Measurements from ENCODE around the gene TRDN.

The TRDN gene

DNA sequence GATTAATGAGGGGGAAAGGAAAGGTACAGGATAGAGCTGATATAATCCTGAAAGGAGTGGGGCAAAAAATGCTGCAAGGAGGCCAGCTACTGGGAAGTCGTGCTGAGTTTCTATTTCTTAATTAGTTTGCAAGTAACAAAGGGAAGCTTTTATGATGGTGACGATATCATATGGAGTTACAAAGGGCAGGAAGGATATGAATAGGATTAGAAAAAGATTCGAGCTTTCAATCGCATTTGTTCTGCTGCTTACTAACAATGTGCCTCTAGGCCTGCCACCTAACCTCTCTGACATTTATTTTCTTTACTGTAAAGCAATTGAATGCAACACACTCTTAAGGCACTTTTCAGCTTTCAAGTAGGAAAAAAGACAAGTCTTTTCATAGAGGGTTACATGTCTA, 421.5 kb downstream of the TRDN start:
- Histone ChIP-seq H3K4me1 (ENCODE audit: insufficient read depth, low read length, severe bottlenecking) (no peaks in the 10 kb centered on the region), H3K27ac (ENCODE audit: low read depth, low read length, poor library complexity, severe bottlenecking) (no peak overlapping the region), H3K4me2 (ENCODE audit: low read length) (no peak overlapping the region), H3F3A (ENCODE audit: insufficient read depth, low read length) (no peaks in the 10 kb centered on the region), H2AFZ (ENCODE audit: low read length) (no peak overlapping the region), H3K27me3 (ENCODE audit: insufficient read depth, low read length) (no peaks in the 10 kb centered on the region), H3K79me2 (ENCODE audit: insufficient read depth, low read length) (no peaks in the 10 kb centered on the region), H3K9me2 (ENCODE audit: low read depth, low read length) (no peaks in the 10 kb centered on the region), H3K4me3 (ENCODE audit: low read depth, low read length, poor library complexity, severe bottlenecking) (no peak overlapping the region), H4K20me1 (ENCODE audit: insufficient read depth, low read length) (no peaks in the 10 kb centered on the region), H3K36me3 (ENCODE audit: insufficient read depth, low read length) (no peaks in the 10 kb centered on the region), H3K9ac (ENCODE audit: low read length) (no peak overlapping the region), H3K9me3 (ENCODE audit: low read length) (no peaks in the 10 kb centered on the region)
- no peak for TF ChIP-seq EZH2 (IDR thresholded peaks at IDR 0.05; ENCODE audit: borderline replicate concordance, low read length)
- TF ChIP-seq, protein P1, sequence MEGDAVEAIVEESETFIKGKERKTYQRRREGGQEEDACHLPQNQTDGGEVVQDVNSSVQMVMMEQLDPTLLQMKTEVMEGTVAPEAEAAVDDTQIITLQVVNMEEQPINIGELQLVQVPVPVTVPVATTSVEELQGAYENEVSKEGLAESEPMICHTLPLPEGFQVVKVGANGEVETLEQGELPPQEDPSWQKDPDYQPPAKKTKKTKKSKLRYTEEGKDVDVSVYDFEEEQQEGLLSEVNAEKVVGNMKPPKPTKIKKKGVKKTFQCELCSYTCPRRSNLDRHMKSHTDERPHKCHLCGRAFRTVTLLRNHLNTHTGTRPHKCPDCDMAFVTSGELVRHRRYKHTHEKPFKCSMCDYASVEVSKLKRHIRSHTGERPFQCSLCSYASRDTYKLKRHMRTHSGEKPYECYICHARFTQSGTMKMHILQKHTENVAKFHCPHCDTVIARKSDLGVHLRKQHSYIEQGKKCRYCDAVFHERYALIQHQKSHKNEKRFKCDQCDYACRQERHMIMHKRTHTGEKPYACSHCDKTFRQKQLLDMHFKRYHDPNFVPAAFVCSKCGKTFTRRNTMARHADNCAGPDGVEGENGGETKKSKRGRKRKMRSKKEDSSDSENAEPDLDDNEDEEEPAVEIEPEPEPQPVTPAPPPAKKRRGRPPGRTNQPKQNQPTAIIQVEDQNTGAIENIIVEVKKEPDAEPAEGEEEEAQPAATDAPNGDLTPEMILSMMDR (IDR thresholded peaks at IDR 0.05; ENCODE audit: low read length) = no peak

DNA sequence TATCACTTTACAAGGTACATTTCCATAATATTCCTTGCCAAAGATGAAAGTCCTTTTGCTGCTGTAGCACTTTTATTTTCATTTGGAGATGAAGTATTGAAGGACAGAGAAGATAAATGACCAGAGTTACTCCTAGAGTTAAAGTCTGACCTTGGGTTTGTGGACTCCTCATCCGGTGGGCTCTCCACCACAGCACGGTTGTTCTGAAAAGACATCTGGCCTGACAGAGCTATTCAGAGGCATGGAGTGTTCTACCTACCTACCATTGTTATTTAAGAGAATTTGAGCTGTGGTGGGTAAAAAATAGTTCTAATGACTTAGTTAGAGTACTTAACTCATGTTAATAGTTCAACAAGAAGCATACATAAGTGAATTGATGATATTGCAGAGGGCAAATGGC, 422.3 kb downstream of the TRDN start:
- no peak overlapping the region for H3K4me3 ChIP-seq (ENCODE audit: low read depth, low read length, poor library complexity, severe bottlenecking)
- no peak overlapping the region for H3K9ac ChIP-seq (ENCODE audit: low read length)
- H4K20me1 ChIP-seq (ENCODE audit: insufficient read depth, low read length) = no peaks in the 10 kb centered on the region
- H3K27me3 ChIP-seq (ENCODE audit: insufficient read depth, low read length) = no peaks in the 10 kb centered on the region
- H3K27ac ChIP-seq (ENCODE audit: low read depth, low read length, poor library complexity, severe bottlenecking) = no peak overlapping the region
- H3K4me2 ChIP-seq (ENCODE audit: low read length) = no peak overlapping the region
- no peak overlapping the region for H2AFZ ChIP-seq (ENCODE audit: low read length)
- no peaks in the 10 kb centered on the region for H3F3A ChIP-seq (ENCODE audit: insufficient read depth, low read length)
- TF ChIP-seq, protein P1 (IDR thresholded peaks at IDR 0.05; ENCODE audit: low read length) = no peak
- H3K9me2 ChIP-seq (ENCODE audit: low read depth, low read length) = no peaks in the 10 kb centered on the region
- H3K79me2 ChIP-seq (ENCODE audit: insufficient read depth, low read length) = no peaks in the 10 kb centered on the region
- no peaks in the 10 kb centered on the region for H3K9me3 ChIP-seq (ENCODE audit: low read length)
- H3K4me1 ChIP-seq (ENCODE audit: insufficient read depth, low read length, severe bottlenecking) = no peaks in the 10 kb centered on the region
- no peaks in the 10 kb centered on the region for H3K36me3 ChIP-seq (ENCODE audit: insufficient read depth, low read length)

DNA sequence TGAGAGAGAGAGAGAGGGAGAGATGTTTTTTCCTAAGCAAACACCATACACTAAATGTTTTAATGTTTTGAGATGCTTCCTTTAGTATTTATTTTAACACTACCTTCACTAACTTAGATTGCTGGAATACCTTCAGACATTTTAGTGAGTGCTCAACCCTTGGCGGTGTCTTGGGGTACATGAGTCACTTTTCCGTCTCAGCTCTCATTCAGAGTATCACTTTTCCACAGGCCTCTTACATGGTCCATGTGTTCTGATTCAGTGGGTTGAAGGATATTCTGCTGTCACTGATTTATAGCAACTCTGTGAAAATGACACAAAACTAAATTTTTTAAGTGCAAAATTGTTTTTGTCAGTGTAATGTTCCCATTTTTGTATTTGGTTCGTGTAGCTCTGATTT, 422.8 kb downstream of the TRDN start:
- Histone ChIP-seq H3K9ac (ENCODE audit: low read length) (no peak overlapping the region), H3K4me3 (ENCODE audit: low read depth, low read length, poor library complexity, severe bottlenecking) (no peak overlapping the region), H3K4me2 (ENCODE audit: low read length) (no peak overlapping the region), H3K27ac (ENCODE audit: low read depth, low read length, poor library complexity, severe bottlenecking) (no peak overlapping the region), H3K9me2 (ENCODE audit: low read depth, low read length) (no peaks in the 10 kb centered on the region), H3K4me1 (ENCODE audit: insufficient read depth, low read length, severe bottlenecking) (no peaks in the 10 kb centered on the region), H3K79me2 (ENCODE audit: insufficient read depth, low read length) (no peaks in the 10 kb centered on the region), H2AFZ (ENCODE audit: low read length) (no peak overlapping the region), H3F3A (ENCODE audit: insufficient read depth, low read length) (no peaks in the 10 kb centered on the region), H4K20me1 (ENCODE audit: insufficient read depth, low read length) (no peaks in the 10 kb centered on the region), H3K9me3 (ENCODE audit: low read length) (no peaks in the 10 kb centered on the region), H3K36me3 (ENCODE audit: insufficient read depth, low read length) (no peaks in the 10 kb centered on the region), H3K27me3 (ENCODE audit: insufficient read depth, low read length) (no peaks in the 10 kb centered on the region)
- no peak for TF ChIP-seq EZH2 (IDR thresholded peaks at IDR 0.05; ENCODE audit: borderline replicate concordance, low read length)
- TF ChIP-seq, protein P1 (IDR thresholded peaks at IDR 0.05; ENCODE audit: low read length) = no peak
